ENCODE measurements around the gene SPATA7. TPM values are rescaled to one million over a fixed set of nuclear protein-coding genes. Genes with fewer than 3 reads are reported as not detected.

SPATA7 gene
- total and polyA plus RNA-seq, 2 of the 4 experiments (the other 2 are of a cell fraction) = 6.6 to 10.0 TPM

- ChIA-PET POLR2A (ENCODE audit: unreplicated experiment) (no interaction called here), CTCF (no interaction called here)
- in situ Hi-C loops (cut with MboI; ENCODE audit: low sequenced_read_pairs) (no loop called here), intact Hi-C loops (cut with micrococcal nuclease) (no loop called here), dilution Hi-C loops (cut with HindIII; ENCODE audit: low sequenced_read_pairs, unreplicated experiment) (no loop called here)
- H3K9ac ChIP-seq (ENCODE audit: low read depth, low read length) = no peak overlapping the region
- H4K5ac ChIP-seq (ENCODE audit: low read depth, low read length) = no peak overlapping the region
- no CpG with 5 or more reads among the region's 5 CpGs for WGBS, 2 experiments (ENCODE audit: extremely low coverage in 2 of 2, insufficient read length in 1 of 2)
- H3K14ac ChIP-seq (replicated peaks; ENCODE audit: low read depth, low read length) = no peak overlapping the region
- no peak overlapping the region for H2BK20ac ChIP-seq (ENCODE audit: low read depth, low read length)
- peaks cover 18% of the 10 kb centered on the region for H3K36me3 ChIP-seq (ENCODE audit: control insufficient read depth, insufficient read depth, low read length)
- DNase-seq (no peak), ATAC-seq (ENCODE audit: low read depth) (no peak)
- H2AFZ ChIP-seq (replicated peaks; ENCODE audit: low read length, poor library complexity) = no peak overlapping the region
- H2BK120ac ChIP-seq (ENCODE audit: low read depth, low read length) = no peak overlapping the region
- no peaks in the 10 kb centered on the region for H3K4me1 ChIP-seq (ENCODE audit: control insufficient read depth, insufficient read depth, low read length)
- no peak overlapping the region for H3K56ac ChIP-seq (ENCODE audit: extremely low read depth, insufficient read depth, low read length)
- peaks cover 3% of the 10 kb centered on the region for H3K9me3 ChIP-seq (ENCODE audit: control insufficient read depth, insufficient read depth, low read length)
- no peak overlapping the region for H2AK9ac ChIP-seq (replicated peaks; ENCODE audit: low read depth, low read length, poor library complexity)
- no peak overlapping the region for H2AK5ac ChIP-seq (ENCODE audit: low read depth, low read length)
- no peak overlapping the region for H3K27ac ChIP-seq (ENCODE audit: insufficient read depth, low read length)
- TF ChIP-seq CEBPB (IDR thresholded peaks at IDR 0.05; ENCODE audit: low read depth, low read length) (no peak), CTCF (conservative IDR thresholded peaks at IDR 0.05; ENCODE audit: low read depth, low read length) (no peak), CHD1 (IDR thresholded peaks at IDR 0.05; ENCODE audit: low read depth, low read length) (no peak), BHLHE40 (IDR thresholded peaks at IDR 0.05; ENCODE audit: low read depth, low read length) (no peak), NFE2L2 (IDR thresholded peaks at IDR 0.05; ENCODE audit: low read depth, low read length) (no peak), RFX5 (IDR thresholded peaks at IDR 0.05; ENCODE audit: low read depth, low read length) (no peak), MAFK (IDR thresholded peaks at IDR 0.05; ENCODE audit: low read depth, low read length) (no peak), RAD21 (IDR thresholded peaks at IDR 0.05; ENCODE audit: low read length) (no peak), MXI1 (IDR thresholded peaks at IDR 0.05; ENCODE audit: borderline replicate concordance, low read depth, low read length) (no peak), USF2 (IDR thresholded peaks at IDR 0.05; ENCODE audit: low read depth, low read length) (no peak), MAZ (IDR thresholded peaks at IDR 0.05; ENCODE audit: borderline replicate concordance, low read depth, low read length) (no peak), SMC3 (IDR thresholded peaks at IDR 0.05; ENCODE audit: low read depth, low read length) (no peak), FOS (IDR thresholded peaks at IDR 0.05; ENCODE audit: low read depth, low read length) (no peak), ELK1 (IDR thresholded peaks at IDR 0.05; ENCODE audit: borderline replicate concordance, low read depth, low read length) (no peak), RCOR1 (IDR thresholded peaks at IDR 0.05; ENCODE audit: insufficient replicate concordance, low read length) (no peak)
- H3K23ac ChIP-seq (ENCODE audit: low read depth, low read length) = no peak overlapping the region
- no peak overlapping the region for H4K91ac ChIP-seq (ENCODE audit: insufficient read depth, low read depth, low read length)
- no TSS peak for BruUV-seq (replicated peaks)
- peaks cover 3 to 9% of the 10 kb centered on the region in 2 experiments for H3K79me1 ChIP-seq (ENCODE audit: low read depth in 1 of 2, low read length in 2 of 2)
- no peak overlapping the region for H4K8ac ChIP-seq (ENCODE audit: low read depth in 2 of 2, low read length in 2 of 2)
- no peaks in the 10 kb centered on the region for H3K9me1 ChIP-seq (ENCODE audit: insufficient read depth, low read length)
- H3K4me3 ChIP-seq (ENCODE audit: insufficient read depth, low read depth, low read length) = no peak overlapping the region
- H2BK5ac ChIP-seq (ENCODE audit: low read depth, low read length, poor library complexity, severe bottlenecking) = no peak overlapping the region
- no peaks in the 10 kb centered on the region for H3K27me3 ChIP-seq (ENCODE audit: control insufficient read depth, insufficient read depth, low read length)
- no peak overlapping the region for H3K18ac ChIP-seq (ENCODE audit: low read depth, low read length)
- H3K4me2 ChIP-seq (ENCODE audit: low read depth, low read length) = no peak overlapping the region
- H3K4ac ChIP-seq (ENCODE audit: low read depth, low read length) = no peak overlapping the region
- no peaks in the 10 kb centered on the region for H4K20me1 ChIP-seq (ENCODE audit: insufficient read depth, low read length)
- H2BK15ac ChIP-seq (ENCODE audit: low read depth, low read length) = no peak overlapping the region
These were observed 25.6 kb downstream of the SPATA7 start for GRCh38 chr14:88411039-88411438.
